GM18870 (cell line): ENCODE results near the gene CYP4F22.
"Not testable (repeated sequence)": the region's sequence is repeated elsewhere in the genome, so short reads cannot be mapped to it uniquely, and the experiment has no call there.

Experiments
- ATAC-seq: cut with Tn5 transposase; IDR thresholded peaks from one replicate; pipeline ENCODE4 v1.9.1; 2021; ENCODE audit warnings: moderate library complexity; ENCODE audit not compliant: unreplicated experiment

CYP4F22 gene

GRCh38 chr19:15488489-15489226 is 19.7 kb upstream of the CYP4F22 start:
- no peak for ATAC-seq

- ATAC-seq: no peak
Observed at GRCh38 chr19:15495151-15495550, 13.2 kb upstream of the CYP4F22 start.

- no peak for ATAC-seq
Observed at GRCh38 chr19:15498156-15498858, 10.0 kb upstream of the CYP4F22 start.

- ATAC-seq: no peak
Observed at GRCh38 chr19:15498910-15499309, 9.4 kb upstream of the CYP4F22 start.

- ATAC-seq: no peak
Observed at GRCh38 chr19:15501596-15501995, 6.7 kb upstream of the CYP4F22 start.

GRCh38 chr19:15502264-15502663 is 6.1 kb upstream of the CYP4F22 start:
- ATAC-seq: no peak

- ATAC-seq: no peak
Observed at GRCh38 chr19:15506074-15506571, 2.2 kb upstream of the CYP4F22 start.

GRCh38 chr19:15507068-15508034 is 974 bp upstream of the CYP4F22 start:
- no peak for ATAC-seq

- no peak for ATAC-seq
Observed at GRCh38 chr19:15511671-15512424, 3.5 kb downstream of the CYP4F22 start.

- ATAC-seq: not testable (repeated sequence)
Observed at GRCh38 chr19:15515227-15515625, 6.9 kb downstream of the CYP4F22 start.

GRCh38 chr19:15516363-15516762 is 8.0 kb downstream of the CYP4F22 start:
- ATAC-seq: no peak

- ATAC-seq: no peak
Observed at GRCh38 chr19:15517778-15518177, 9.5 kb downstream of the CYP4F22 start.

GRCh38 chr19:15519433-15519976 is 11.2 kb downstream of the CYP4F22 start:
- ATAC-seq: no peak

GRCh38 chr19:15524781-15525180 is 16.5 kb downstream of the CYP4F22 start:
- no peak for ATAC-seq

GRCh38 chr19:15525291-15525690 is 17.0 kb downstream of the CYP4F22 start:
- ATAC-seq: no peak

GRCh38 chr19:15526408-15526807 is 18.1 kb downstream of the CYP4F22 start:
- no peak for ATAC-seq

GRCh38 chr19:15527705-15528104 is 19.4 kb downstream of the CYP4F22 start:
- no peak for ATAC-seq

GRCh38 chr19:15529774-15530372 is 21.5 kb downstream of the CYP4F22 start:
- ATAC-seq: no peak

GRCh38 chr19:15532779-15533521 is 24.6 kb downstream of the CYP4F22 start:
- ATAC-seq: no peak
